Right cardiac atrium (tissue), 5 donors: ENCODE results near the gene SND1. TPM values are rescaled to one million over a fixed set of nuclear protein-coding genes. Genes with fewer than 3 reads are reported as not detected.
A peak's percentile ranks its signal among the peaks of the same experiment; 100 is the strongest.

ENCODE experiments used
- ATAC-seq, 2 donors: fragments of 200-7000 bp; cut with Tn5 transposase; one replicate each; pipeline versions ENCODE4 v1.8.0 to v1.9.1; 2020; ENCODE audit warnings: moderate library complexity in 2 of 2, mild to moderate bottlenecking in 1 of 2
- DNase-seq, 3 donors: peaks; one replicate each; pipeline ENCODE4 v3.0.0-alpha.2; 2020
- H3K27ac ChIP-seq: one replicate; pipeline ENCODE4 v1.5.1; 2013; ENCODE audit warnings: mild to moderate bottlenecking, low read length, control low read depth, moderate library complexity
- H3K27me3 ChIP-seq: one replicate; pipeline ENCODE4 v1.6.1; 2013; ENCODE audit not compliant: control insufficient read depth, insufficient read depth
- H3K4me1 ChIP-seq: one replicate; pipeline ENCODE4 v1.6.1; 2013; ENCODE audit warnings: low read length; ENCODE audit not compliant: control insufficient read depth, insufficient read depth
- H3K4me3 ChIP-seq: one replicate; pipeline ENCODE4 v1.5.1; 2013; ENCODE audit warnings: low read length, control low read depth
- H3K9me3 ChIP-seq: one replicate; pipeline ENCODE4 v1.6.1; 2013; ENCODE audit warnings: low read length; ENCODE audit not compliant: control insufficient read depth
- WGBS: extraction: QIAGEN DNeasy Blood & Tissue Kit; methylation state at CpG from one replicate; pipeline ENCODE4 v1.1.7; 2013; 5-methylcytosine and 5-hydroxymethylcytosine counted together
- intact Hi-C, 4 donors: fragments of 100-400 bp; cut with DNase I; formaldehyde crosslinking; loops; one replicate each; pipeline versions ENCODE4 v1.11.0 to v1.14.0; 2022 to 2023
- polyA plus RNA-seq: library from polyadenylated mRNA; stranded (reverse); fragments of 200-250 nt; gene quantifications from one replicate; pipeline ENCODE4 v1.2.3, GENCODE V29; 2013
- total RNA-seq, 4 donors: library from RNA; stranded (reverse); fragmentation: NEBNext Ultra II Directional; extraction: Animal tissue kit (Norgen Biotek cat#: 25700); gene quantifications; one replicate each; pipeline ENCODE4 v1.2.1, GENCODE V29; 2021
- donor health status: healthy with polysubstance abuse.
- donor health status: DM: no; HTN: yes; CAD: no.
- donor health status: DM: no; HTN: no; CAD: no.
- donor health status: DM: no; HTN: yes; CAD: no; lungs with severe emphysema.
- donor health status: DM: yes; HTN: yes; CAD: no.

SND1 gene
- total and polyA plus RNA-seq, 5 donors: 50.0 to 107 (median 89.3) TPM

GRCh38 chr7:128069373-128070364 lies 417.7 kb downstream of the SND1 start:
- no peaks in the 10 kb centered on the region for H3K27me3 ChIP-seq
- intact Hi-C loops: no loop called here
- no peaks in the 10 kb centered on the region for H3K4me1 ChIP-seq
- DNase-seq (no peak), ATAC-seq (no peak)
- 96% methylated on average over 8 of the region's 8 CpGs for WGBS
- no peak overlapping the region for H3K27ac ChIP-seq
- H3K9me3 ChIP-seq: no peaks in the 10 kb centered on the region
- no peak overlapping the region for H3K4me3 ChIP-seq

- DNase-seq: no peak
- no peaks in the 10 kb centered on the region for H3K9me3 ChIP-seq
- no peak for ATAC-seq
- no peak overlapping the region for H3K4me3 ChIP-seq
- H3K4me1 ChIP-seq: no peaks in the 10 kb centered on the region
- intact Hi-C loops: no loop called here
- 95% methylated on average over 6 of the region's 6 CpGs for WGBS
- no peak overlapping the region for H3K27ac ChIP-seq
- no peaks in the 10 kb centered on the region for H3K27me3 ChIP-seq
These were observed 419.4 kb downstream of the SND1 start for GRCh38 chr7:128071376-128071775.

GRCh38 chr7:128071801-128072200 lies 419.8 kb downstream of the SND1 start:
- ATAC-seq: no peak
- H3K4me3 ChIP-seq: no peak overlapping the region
- no peak overlapping the region for H3K27ac ChIP-seq
- 87% methylated on average over 11 of the region's 11 CpGs for WGBS
- intact Hi-C loops: no loop called here
- H3K27me3 ChIP-seq: no peaks in the 10 kb centered on the region
- no peak for DNase-seq
- H3K4me1 ChIP-seq: peaks cover 2% of the 10 kb centered on the region
- no peaks in the 10 kb centered on the region for H3K9me3 ChIP-seq

- no peak for ATAC-seq
These were observed 421.8 kb downstream of the SND1 start for GRCh38 chr7:128073671-128074310.

GRCh38 chr7:128074336-128074735 lies 422.3 kb downstream of the SND1 start:
- DNase-seq (no peak), ATAC-seq (no peak)
- H3K9me3 ChIP-seq: no peaks in the 10 kb centered on the region
- peaks cover 3% of the 10 kb centered on the region for H3K4me1 ChIP-seq
- intact Hi-C loops: no loop called here
- no peak overlapping the region for H3K4me3 ChIP-seq
- no peak overlapping the region for H3K27ac ChIP-seq
- H3K27me3 ChIP-seq: no peaks in the 10 kb centered on the region
- WGBS: 91% methylated on average over 19 of the region's 19 CpGs

More at GRCh38 chr7:128073671-128074310, 421.8 kb downstream of the SND1 start:
- WGBS: 87% methylated on average over 15 of the region's 15 CpGs
- intact Hi-C loops: no loop called here
- Histone ChIP-seq H3K27me3 (no peaks in the 10 kb centered on the region), H3K4me1 (peaks cover 3% of the 10 kb centered on the region), H3K9me3 (no peaks in the 10 kb centered on the region), H3K4me3 (no peak overlapping the region), H3K27ac (no peak overlapping the region)
- no peak for DNase-seq

- H3K27me3 ChIP-seq: no peaks in the 10 kb centered on the region
- no peak overlapping the region for H3K27ac ChIP-seq
- 91% methylated on average over 6 of the region's 6 CpGs for WGBS
- ATAC-seq: no peak
- no peaks in the 10 kb centered on the region for H3K9me3 ChIP-seq
- intact Hi-C loops: no loop called here
- no peak overlapping the region for H3K4me3 ChIP-seq
- DNase-seq: no peak
- peaks cover 3% of the 10 kb centered on the region for H3K4me1 ChIP-seq
These were observed 422.7 kb downstream of the SND1 start for GRCh38 chr7:128074736-128075135.

- ATAC-seq (peak in 1 of 2 donors; percentile 8), DNase-seq (no peak)
- no peak overlapping the region for H3K27ac ChIP-seq
These were observed 423.5 kb downstream of the SND1 start for GRCh38 chr7:128075242-128076095.

GRCh38 chr7:128076196-128076795 lies 424.3 kb downstream of the SND1 start:
- H3K4me3 ChIP-seq: no peak overlapping the region
- intact Hi-C loops: no loop called here
- DNase-seq: no peak
- H3K27ac ChIP-seq: no peak overlapping the region
- no peaks in the 10 kb centered on the region for H3K9me3 ChIP-seq
- no peaks in the 10 kb centered on the region for H3K27me3 ChIP-seq
- H3K4me1 ChIP-seq: peaks cover 3% of the 10 kb centered on the region
- ATAC-seq: no peak
- WGBS: 78% methylated on average over 8 of the region's 8 CpGs

More at GRCh38 chr7:128075242-128076095, 423.5 kb downstream of the SND1 start:
- H3K27me3 ChIP-seq: no peaks in the 10 kb centered on the region
- H3K4me1 ChIP-seq: peaks cover 3% of the 10 kb centered on the region
- intact Hi-C loops: no loop called here
- no peaks in the 10 kb centered on the region for H3K9me3 ChIP-seq
- 55% methylated on average over 12 of the region's 12 CpGs for WGBS
- H3K4me3 ChIP-seq: no peak overlapping the region

GRCh38 chr7:128076796-128077271 lies 424.8 kb downstream of the SND1 start:
- intact Hi-C loops: no loop called here
- H3K9me3 ChIP-seq: no peaks in the 10 kb centered on the region
- peak; percentile 76 to 92 (median 89) for DNase-seq
- H3K4me3 ChIP-seq: no peak overlapping the region
- peak; percentile 15 to 27 for ATAC-seq
- WGBS: 37% methylated on average over 7 of the region's 7 CpGs
- H3K4me1 ChIP-seq: peaks cover 3% of the 10 kb centered on the region
- H3K27ac ChIP-seq: no peak overlapping the region
- no peaks in the 10 kb centered on the region for H3K27me3 ChIP-seq

GRCh38 chr7:128078309-128078708 lies 426.3 kb downstream of the SND1 start:
- DNase-seq: no peak
- ATAC-seq: no peak
- H3K4me1 ChIP-seq: peaks cover 3% of the 10 kb centered on the region
- no peaks in the 10 kb centered on the region for H3K27me3 ChIP-seq
- WGBS: 98% methylated on average over 3 of the region's 3 CpGs
- intact Hi-C loops: no loop called here
- no peak overlapping the region for H3K4me3 ChIP-seq
- no peaks in the 10 kb centered on the region for H3K9me3 ChIP-seq
- H3K27ac ChIP-seq: no peak overlapping the region
